ENCODE results near the gene TLE1. TPM values are rescaled to one million over a fixed set of nuclear protein-coding genes. Genes with fewer than 3 reads are reported as not detected.
A peak's percentile ranks its signal among the peaks of the same experiment; 100 is the strongest.

The TLE1 gene
- total and polyA plus RNA-seq, 2 donors (not counting 1 experiment from before 2014, with no cell fraction given) = 33.5 to 80.3 TPM

GRCh38 chr9:81620002-81620390 is 69.4 kb downstream of the TLE1 start:
- DNase-seq = peak; percentile 25
- Mint-ChIP-seq H3K27ac (no peak overlapping the region), H3K9me3 (ENCODE audit: insufficient read depth) (no peaks in the 10 kb centered on the region), H3K4me3 (peak overlapping the region; percentile 42), H3K27me3 (no peaks in the 10 kb centered on the region), H3K4me1 (peaks cover 43% of the 10 kb centered on the region)
- Histone ChIP-seq H3K79me2 (ENCODE audit: control insufficient read depth, insufficient read depth, low read length) (no peaks in the 10 kb centered on the region), H3K27ac (ENCODE audit: low read length in 2 of 2) (no peak overlapping the region), H3K36me3 (replicated peaks in 1 of 2; ENCODE audit: control extremely low read depth in 1 of 2, control insufficient read depth in 1 of 2, extremely low read depth in 1 of 2, insufficient read depth in 2 of 2, low read length in 1 of 2) (peaks cover 4 to 10% of the 10 kb centered on the region in 2 experiments), H3K4me2 (replicated peaks; ENCODE audit: low read depth, low read length, poor library complexity, severe bottlenecking) (peak overlapping the region; percentile 39), H3K4me1 (ENCODE audit: control insufficient read depth in 2 of 2, insufficient read depth in 2 of 2, low read length in 2 of 2) (peaks cover 17 to 18% of the 10 kb centered on the region in 2 donors), H3K9me3 (ENCODE audit: control extremely low read depth in 1 of 3, control insufficient read depth in 2 of 3, insufficient read depth in 1 of 3, low read length in 2 of 3) (no peaks in the 10 kb centered on the region), H3K27me3 (replicated peaks in 1 of 4; ENCODE audit: control extremely low read depth in 1 of 4, control insufficient read depth in 3 of 4, insufficient read depth in 4 of 4, low read length in 3 of 4) (no peaks in the 10 kb centered on the region), H3K4me3 (ENCODE audit: control extremely low read depth in 1 of 5, extremely low read depth in 1 of 5, insufficient read depth in 1 of 5, low read depth in 2 of 5, low read length in 4 of 5) (no peak overlapping the region), H4K20me1 (ENCODE audit: control insufficient read depth, insufficient read depth, low read length, poor library complexity, severe bottlenecking) (peaks cover 5% of the 10 kb centered on the region), H2AFZ (ENCODE audit: insufficient read depth, low read depth, low read length, poor library complexity, severe bottlenecking) (peak overlapping the region; percentile 2), H3K9ac (ENCODE audit: low read length) (no peak overlapping the region)
- ChIA-PET CTCF (interaction anchor here (1.0 to 3.0 kb wide), 5 partner anchors 10 to 68 kb away, joined by 3 to 19 read pairs (median 5); no protein-coding TSS in a partner anchor), POLR2A (no interaction called here)
- no peak for ATAC-seq (ENCODE audit: low read depth)
- TF ChIP-seq EZH2 (IDR thresholded peaks at IDR 0.05; ENCODE audit: borderline replicate concordance, insufficient read depth, low read depth, low read length, poor library complexity, severe bottlenecking) (no peak), CTCF (IDR thresholded peaks at IDR 0.05) (no peak)
- intact Hi-C loops (cut with micrococcal nuclease) = no loop called here
- WGBS (ENCODE audit: insufficient coverage) = 0% methylated on average over 3 of the region's 5 CpGs

GRCh38 chr9:81619353-81620001 is 69.9 kb downstream of the TLE1 start:
- Histone ChIP-seq H3K4me2 (replicated peaks; ENCODE audit: low read depth, low read length, poor library complexity, severe bottlenecking) (peak overlapping the region; percentile 39), H3K27ac (ENCODE audit: low read length in 2 of 2) (no peak overlapping the region), H3K36me3 (replicated peaks in 1 of 2; ENCODE audit: control extremely low read depth in 1 of 2, control insufficient read depth in 1 of 2, extremely low read depth in 1 of 2, insufficient read depth in 2 of 2, low read length in 1 of 2) (peaks cover 4 to 12% of the 10 kb centered on the region in 2 experiments), H3K79me2 (ENCODE audit: control insufficient read depth, insufficient read depth, low read length) (no peaks in the 10 kb centered on the region), H3K4me3 (ENCODE audit: control extremely low read depth in 1 of 5, extremely low read depth in 1 of 5, insufficient read depth in 1 of 5, low read depth in 2 of 5, low read length in 4 of 5) (no peak overlapping the region), H2AFZ (ENCODE audit: insufficient read depth, low read depth, low read length, poor library complexity, severe bottlenecking) (peak overlapping the region; percentile 2), H3K27me3 (replicated peaks in 1 of 4; ENCODE audit: control extremely low read depth in 1 of 4, control insufficient read depth in 3 of 4, insufficient read depth in 4 of 4, low read length in 3 of 4) (no peaks in the 10 kb centered on the region), H3K4me1 (ENCODE audit: control insufficient read depth in 2 of 2, insufficient read depth in 2 of 2, low read length in 2 of 2) (peaks cover 17 to 18% of the 10 kb centered on the region in 2 donors), H3K9me3 (ENCODE audit: control extremely low read depth in 1 of 3, control insufficient read depth in 2 of 3, insufficient read depth in 1 of 3, low read length in 2 of 3) (no peaks in the 10 kb centered on the region), H3K9ac (ENCODE audit: low read length) (no peak overlapping the region), H4K20me1 (ENCODE audit: control insufficient read depth, insufficient read depth, low read length, poor library complexity, severe bottlenecking) (no peaks in the 10 kb centered on the region)
- TF ChIP-seq EZH2 (IDR thresholded peaks at IDR 0.05; ENCODE audit: borderline replicate concordance, insufficient read depth, low read depth, low read length, poor library complexity, severe bottlenecking) (no peak), CTCF (IDR thresholded peaks at IDR 0.05) (peak; percentile 23)
- ATAC-seq (ENCODE audit: low read depth) (no peak), DNase-seq (peak; percentile 29)
- H3K27ac Mint-ChIP-seq = no peak overlapping the region
- peaks cover 43% of the 10 kb centered on the region for H3K4me1 Mint-ChIP-seq
- no peaks in the 10 kb centered on the region for H3K27me3 Mint-ChIP-seq
- intact Hi-C loops (cut with micrococcal nuclease) = no loop called here
- WGBS (ENCODE audit: insufficient coverage) = 85% methylated on average over 1 of the region's 3 CpGs
- POLR2A ChIA-PET = no interaction called here
- CTCF ChIA-PET = interaction anchor here (1.0 to 3.0 kb wide), 5 partner anchors 10 to 69 kb away, joined by 3 to 19 read pairs (median 5); no protein-coding TSS in a partner anchor
- H3K4me3 Mint-ChIP-seq = peak overlapping the region; percentile 42
- no peaks in the 10 kb centered on the region for H3K9me3 Mint-ChIP-seq (ENCODE audit: insufficient read depth)
